Glomerular endothelial cell (primary cell): ENCODE data around the gene STK39. TPM values are rescaled to one million over a fixed set of nuclear protein-coding genes. Genes with fewer than 3 reads are reported as not detected.
"Not testable (repeated sequence)": the region's sequence is repeated elsewhere in the genome, so short reads cannot be mapped to it uniquely, and the experiment has no call there.

Experiments
- DNase-seq: peaks from one replicate; pipeline ENCODE4 v3.0.0-alpha.2; 2011; ENCODE audit warnings: low read depth, low spot score; ENCODE audit errors: extremely low read depth
- total RNA-seq: library from RNA; depleted of rRNA; stranded (reverse); fragments of >200 nt; gene quantifications from 2 replicates; pipeline ENCODE4 v1.2.3, GENCODE V29; 2015

STK39 gene
- total RNA-seq, 1 donor from 2014 or later, result 11.8 TPM

DNA sequence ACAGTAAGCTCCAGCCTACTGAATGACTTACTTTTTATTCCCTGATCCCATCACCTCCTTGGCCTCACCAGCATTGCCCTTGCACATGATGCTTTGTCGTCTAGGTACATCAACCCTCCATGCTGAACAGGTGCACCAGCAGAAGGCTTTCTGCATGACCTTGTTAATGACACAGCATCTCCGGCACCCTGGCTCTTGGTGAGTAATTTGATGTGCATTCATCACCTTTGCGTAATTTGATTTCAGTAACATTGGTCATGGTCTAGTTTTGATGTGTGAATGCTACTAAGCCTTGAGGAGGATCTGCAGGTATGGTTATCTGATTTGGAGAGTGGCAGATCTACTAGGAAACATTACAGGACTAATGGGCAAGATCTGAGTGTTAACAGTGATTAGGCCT is 103.6 kb downstream of the STK39 start:
- DNase-seq, result no peak

DNA sequence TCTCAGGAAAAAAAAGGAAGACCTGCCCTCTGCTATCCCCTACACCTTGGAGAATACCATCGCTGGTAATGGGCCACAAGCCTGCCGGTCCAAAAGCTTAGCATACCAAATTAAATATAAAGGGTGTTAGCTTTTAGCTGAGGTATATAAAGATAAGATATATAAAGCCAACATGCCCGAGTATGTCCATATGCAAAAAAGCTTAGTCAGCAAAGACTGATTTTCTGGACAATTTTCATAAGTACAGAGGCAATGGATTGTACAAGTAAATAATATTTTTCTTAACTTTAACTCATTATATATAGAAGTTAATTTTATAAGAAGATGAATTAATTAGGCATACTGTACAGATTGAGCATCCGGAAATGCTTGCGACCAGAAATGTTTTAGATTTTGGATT is 106.5 kb downstream of the STK39 start:
- no peak for DNase-seq

GRCh38 chr2:168139852-168140251 is 107.5 kb downstream of the STK39 start:
- DNase-seq, result no peak

DNA sequence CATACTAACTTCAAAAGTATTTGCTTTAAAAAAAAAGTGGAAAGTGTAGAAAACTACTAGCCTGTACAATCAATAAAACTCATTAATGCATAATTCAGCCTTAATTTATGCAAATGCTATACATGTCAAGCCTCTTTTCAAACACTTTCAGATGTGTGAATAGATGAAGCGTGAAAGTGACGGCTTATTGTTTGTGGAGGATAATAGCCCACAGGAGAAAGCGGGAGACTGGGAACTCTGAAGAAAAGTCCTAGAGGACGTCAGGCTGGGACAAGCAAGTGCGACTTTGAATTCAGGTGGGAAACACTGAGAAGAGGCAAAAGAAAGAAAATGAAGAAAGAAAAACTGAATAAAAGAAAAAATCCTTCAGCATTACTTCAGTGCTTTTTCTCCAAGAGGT is 108.5 kb downstream of the STK39 start:
- no peak for DNase-seq

GRCh38 chr2:168138374-168138773 is 109.0 kb downstream of the STK39 start:
- no peak for DNase-seq

GRCh38 chr2:168137510-168138180 is 109.8 kb downstream of the STK39 start:
- DNase-seq, result no peak

GRCh38 chr2:168136392-168136977 is 110.9 kb downstream of the STK39 start:
- no peak for DNase-seq

- DNase-seq, result no peak
Observed at GRCh38 chr2:168135630-168136029, 111.8 kb downstream of the STK39 start.

GRCh38 chr2:168135121-168135520 is 112.3 kb downstream of the STK39 start:
- no peak for DNase-seq

DNA sequence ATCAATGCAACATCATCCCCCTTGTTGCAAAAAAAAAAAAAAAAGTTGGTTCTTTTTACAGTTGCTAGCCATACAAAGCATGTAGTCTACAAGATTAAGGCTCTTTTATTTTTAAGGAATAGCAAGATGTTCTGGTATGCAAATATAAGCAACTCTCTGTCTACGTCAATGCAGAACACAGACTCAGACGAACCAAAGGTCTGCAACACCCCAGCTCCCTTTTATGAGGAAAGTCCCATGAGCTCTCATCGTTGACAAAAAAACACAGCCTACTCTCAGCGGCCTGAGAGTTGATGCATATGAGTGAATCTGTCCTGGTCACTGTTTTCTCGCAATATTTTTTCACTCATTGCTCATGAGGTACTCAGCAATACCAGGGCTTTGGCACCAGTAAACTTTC is 112.9 kb downstream of the STK39 start:
- DNase-seq, result no peak

DNA sequence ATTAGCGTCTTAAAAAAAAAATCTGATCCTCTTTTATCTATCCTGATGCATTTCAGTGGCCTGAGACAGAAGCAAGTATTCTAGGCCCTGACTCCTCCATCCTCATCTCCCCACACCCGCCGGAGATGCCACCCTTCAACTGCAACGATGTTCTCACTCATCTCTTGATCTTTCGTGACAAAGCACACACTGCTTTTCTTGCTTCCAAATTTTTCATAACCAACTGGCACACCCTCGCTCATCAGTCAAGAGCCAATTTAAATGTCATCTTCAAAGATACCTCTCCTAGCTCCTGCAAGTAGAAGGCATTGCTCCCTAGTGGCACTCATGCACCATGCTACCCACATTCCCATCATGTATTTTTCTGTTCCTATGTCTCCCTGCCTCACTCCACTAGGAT is 115.0 kb downstream of the STK39 start:
- no peak for DNase-seq

DNA sequence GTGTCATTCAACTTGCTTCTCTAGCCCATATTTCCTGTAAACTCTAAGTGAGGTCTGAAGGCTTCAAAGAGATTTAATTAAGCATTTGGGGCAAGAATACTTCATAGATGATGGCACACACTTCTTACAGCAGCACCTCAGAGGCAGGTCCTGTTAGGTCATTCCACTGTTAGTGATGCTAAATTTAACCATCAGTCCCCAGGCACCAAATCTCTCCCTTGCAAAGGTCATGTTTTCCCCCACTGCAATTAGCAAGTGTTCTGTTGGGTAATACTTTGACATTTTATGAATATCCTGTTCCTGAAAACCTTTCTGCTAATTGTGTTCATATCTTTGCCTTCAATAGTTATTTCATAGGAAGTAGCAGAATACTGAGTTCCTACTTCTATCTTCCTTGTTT is 117.0 kb downstream of the STK39 start:
- no peak for DNase-seq

DNA sequence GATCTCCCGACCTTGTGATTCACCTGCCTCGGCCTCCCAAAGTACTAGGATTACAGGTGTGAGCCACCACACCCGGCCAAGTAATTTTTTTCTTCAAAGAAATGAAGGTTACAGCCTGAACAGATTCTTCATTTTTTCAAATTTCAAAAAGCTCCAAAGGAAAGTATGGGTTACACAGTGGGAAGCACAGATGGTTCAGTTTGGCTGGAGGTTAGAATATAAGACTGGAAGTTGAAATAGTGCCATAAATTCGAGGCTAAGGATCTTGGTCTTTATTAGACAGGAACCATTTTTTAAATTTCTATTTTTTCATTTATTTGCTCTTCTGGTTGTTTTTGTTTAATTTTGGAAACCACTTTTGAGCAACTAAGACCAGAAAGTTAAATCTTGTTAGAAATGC is 120.0 kb downstream of the STK39 start:
- DNase-seq, result no peak

DNA sequence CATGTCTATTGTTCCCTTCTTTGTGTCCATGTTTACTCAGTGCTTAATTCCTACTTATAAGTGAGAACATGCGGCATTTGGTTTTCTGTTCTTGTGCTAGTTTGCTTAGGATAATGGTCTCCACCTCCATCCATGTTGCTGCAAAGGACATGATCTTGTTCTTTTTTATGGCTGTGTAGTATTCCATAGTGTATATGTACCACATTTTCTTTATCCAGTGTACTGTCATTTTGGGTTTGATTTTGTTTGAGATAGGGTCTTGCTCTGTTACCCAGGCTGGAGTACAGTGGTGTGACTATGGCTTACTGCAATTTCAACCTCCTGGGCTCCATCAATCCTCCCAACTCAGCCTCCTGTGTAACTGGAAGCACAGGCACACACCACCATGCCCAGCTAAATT is 125.2 kb downstream of the STK39 start:
- not testable (repeated sequence) for DNase-seq

GRCh38 chr2:168120730-168121129 is 126.7 kb downstream of the STK39 start:
- no peak for DNase-seq

- no peak for DNase-seq
Observed at GRCh38 chr2:168120310-168120709, 127.1 kb downstream of the STK39 start.

DNA sequence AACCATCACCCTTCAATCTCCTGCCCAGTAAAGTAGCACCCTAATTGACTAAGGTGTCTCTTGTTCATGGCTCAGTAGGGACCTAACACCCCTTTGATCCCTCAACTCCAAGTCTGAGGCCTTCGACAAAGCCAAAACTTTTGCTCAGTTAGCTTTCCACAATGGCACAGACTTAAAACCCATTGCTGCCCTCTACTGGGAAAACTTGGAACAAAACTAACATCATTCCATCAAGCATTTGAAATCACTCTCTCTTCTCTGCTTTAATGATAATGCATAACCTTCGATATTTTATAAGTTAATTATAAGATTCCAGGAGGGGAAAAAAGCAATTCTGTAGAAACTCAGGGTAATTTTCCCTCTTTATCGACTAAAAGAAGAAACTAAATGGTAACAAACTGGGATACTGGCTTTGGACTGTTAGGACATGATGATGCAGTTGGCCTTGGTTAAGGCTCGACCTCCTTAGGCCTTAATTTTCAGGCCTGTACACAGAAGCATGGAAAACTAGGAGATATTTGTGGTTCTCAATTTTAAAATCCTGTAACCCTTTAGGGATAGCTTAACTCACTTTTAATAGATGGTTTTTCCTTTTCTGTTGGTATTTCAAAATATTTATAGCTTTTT is 127.8 kb downstream of the STK39 start:
- DNase-seq, result peak; percentile 71

- DNase-seq, result peak; percentile 57
Observed at GRCh38 chr2:168118733-168119514, 128.5 kb downstream of the STK39 start.

DNA sequence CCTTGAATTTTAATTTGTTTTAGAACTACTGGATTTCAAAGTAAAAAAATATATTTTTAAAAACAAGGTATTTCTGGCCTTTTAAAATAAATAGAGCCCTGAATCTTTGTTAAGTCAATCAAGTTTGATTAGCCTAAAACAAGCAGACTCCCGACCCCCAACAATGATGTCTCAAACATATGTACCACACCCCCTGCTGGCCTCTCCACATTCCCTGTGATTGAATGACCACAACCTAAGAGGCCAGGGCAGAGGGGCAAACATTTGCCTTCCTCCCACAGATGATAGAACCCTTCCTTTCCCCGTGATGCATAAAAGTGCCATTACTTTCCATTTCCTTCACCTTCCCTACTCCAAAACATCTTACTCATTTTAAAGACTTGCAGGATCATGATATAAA is 130.9 kb downstream of the STK39 start:
- no peak for DNase-seq

GRCh38 chr2:168114619-168115018 is 132.8 kb downstream of the STK39 start:
- no peak for DNase-seq

- peak; percentile 45 for DNase-seq
Observed at GRCh38 chr2:168114040-168114439, 133.4 kb downstream of the STK39 start.

DNA sequence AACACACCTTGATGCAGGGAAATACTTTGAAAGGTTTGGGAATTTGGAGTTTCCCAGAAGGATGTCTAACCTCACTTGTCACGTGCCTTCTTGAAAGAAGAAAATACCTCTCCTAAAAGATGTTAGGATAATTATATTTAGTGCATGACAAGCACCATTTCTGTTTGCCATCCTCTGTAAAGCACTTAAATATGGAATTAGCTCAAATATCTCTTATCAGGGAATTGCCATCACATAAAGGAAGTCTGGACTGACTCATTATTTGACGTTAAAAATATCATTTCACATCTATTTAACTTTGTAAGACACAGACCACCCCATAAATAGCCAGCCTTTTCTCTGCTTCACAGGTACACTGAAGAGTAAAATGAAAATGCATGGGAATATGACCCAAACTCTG is 140.1 kb downstream of the STK39 start:
- DNase-seq, result no peak
